Measurements from ENCODE around the gene SLC24A3.
A peak's percentile ranks its signal among the peaks of the same experiment; 100 is the strongest.

SLC24A3 gene

DNA sequence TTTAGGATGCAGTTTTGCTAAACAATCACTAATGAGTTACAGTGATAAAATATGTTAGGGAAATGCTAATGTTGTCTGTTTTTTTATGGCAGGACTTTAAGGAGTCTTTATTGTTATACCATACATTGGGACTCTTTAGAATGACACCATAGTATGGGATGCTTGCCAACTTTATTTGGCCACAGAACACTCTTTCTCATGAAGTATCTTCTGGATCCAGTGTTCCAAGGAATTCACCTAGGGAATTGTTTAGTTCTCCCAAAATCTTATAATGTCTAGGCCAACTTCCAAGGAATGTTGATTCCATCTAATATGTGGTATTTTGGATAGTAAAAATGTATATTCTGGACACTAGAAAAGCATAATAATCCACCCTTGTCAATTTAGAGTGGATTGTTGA is 548.9 kb downstream of the SLC24A3 start:
- TF ChIP-seq, protein P1, sequence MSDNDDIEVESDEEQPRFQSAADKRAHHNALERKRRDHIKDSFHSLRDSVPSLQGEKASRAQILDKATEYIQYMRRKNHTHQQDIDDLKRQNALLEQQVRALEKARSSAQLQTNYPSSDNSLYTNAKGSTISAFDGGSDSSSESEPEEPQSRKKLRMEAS (IDR thresholded peaks at IDR 0.05; ENCODE audit: low read depth, low read length) = no peak
- TF ChIP-seq MYC (IDR thresholded peaks at IDR 0.05; ENCODE audit: low read depth, low read length) (no peak), POLR2A (IDR thresholded peaks at IDR 0.05; ENCODE audit: extremely low read depth, insufficient read length) (no peak)
- TF ChIP-seq, protein P2, sequence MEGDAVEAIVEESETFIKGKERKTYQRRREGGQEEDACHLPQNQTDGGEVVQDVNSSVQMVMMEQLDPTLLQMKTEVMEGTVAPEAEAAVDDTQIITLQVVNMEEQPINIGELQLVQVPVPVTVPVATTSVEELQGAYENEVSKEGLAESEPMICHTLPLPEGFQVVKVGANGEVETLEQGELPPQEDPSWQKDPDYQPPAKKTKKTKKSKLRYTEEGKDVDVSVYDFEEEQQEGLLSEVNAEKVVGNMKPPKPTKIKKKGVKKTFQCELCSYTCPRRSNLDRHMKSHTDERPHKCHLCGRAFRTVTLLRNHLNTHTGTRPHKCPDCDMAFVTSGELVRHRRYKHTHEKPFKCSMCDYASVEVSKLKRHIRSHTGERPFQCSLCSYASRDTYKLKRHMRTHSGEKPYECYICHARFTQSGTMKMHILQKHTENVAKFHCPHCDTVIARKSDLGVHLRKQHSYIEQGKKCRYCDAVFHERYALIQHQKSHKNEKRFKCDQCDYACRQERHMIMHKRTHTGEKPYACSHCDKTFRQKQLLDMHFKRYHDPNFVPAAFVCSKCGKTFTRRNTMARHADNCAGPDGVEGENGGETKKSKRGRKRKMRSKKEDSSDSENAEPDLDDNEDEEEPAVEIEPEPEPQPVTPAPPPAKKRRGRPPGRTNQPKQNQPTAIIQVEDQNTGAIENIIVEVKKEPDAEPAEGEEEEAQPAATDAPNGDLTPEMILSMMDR (IDR thresholded peaks at IDR 0.05; ENCODE audit: low read depth, low read length) = no peak
- DNase-seq (ENCODE audit: low read depth) = no peak

DNA sequence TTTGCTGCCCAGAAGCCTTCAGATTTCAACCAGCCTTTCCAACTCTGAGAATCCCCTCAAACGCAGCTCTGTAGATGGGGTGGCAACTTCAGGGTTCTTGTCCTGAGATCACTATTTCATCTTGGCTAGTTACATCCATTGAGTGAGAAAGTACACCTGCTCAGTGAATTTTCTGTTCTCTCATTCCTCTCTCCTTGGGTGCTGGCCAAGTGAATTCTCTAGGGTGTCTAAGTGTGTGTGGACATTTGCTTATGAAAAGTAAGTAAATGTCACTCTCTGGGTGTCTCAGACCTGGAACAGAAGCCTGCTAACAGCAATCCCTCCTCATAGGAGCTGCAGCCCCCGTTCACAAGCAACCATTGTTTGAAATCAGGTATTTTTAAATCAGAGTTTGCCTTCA is 549.4 kb downstream of the SLC24A3 start:
- TF ChIP-seq, protein P1 (IDR thresholded peaks at IDR 0.05; ENCODE audit: low read depth, low read length) = no peak
- TF ChIP-seq POLR2A (IDR thresholded peaks at IDR 0.05; ENCODE audit: extremely low read depth, insufficient read length) (no peak), MYC (IDR thresholded peaks at IDR 0.05; ENCODE audit: low read depth, low read length) (no peak)
- TF ChIP-seq, protein P2 (IDR thresholded peaks at IDR 0.05; ENCODE audit: low read depth, low read length) = no peak
- no peak for DNase-seq (ENCODE audit: low read depth)
- H3K4me3 ChIP-seq (ENCODE audit: low read depth, low read length) = no peak overlapping the region

More for the DNA sequence above, 548.9 kb downstream of the SLC24A3 start:
- H3K4me3 ChIP-seq (ENCODE audit: low read depth, low read length) = no peak overlapping the region

DNA sequence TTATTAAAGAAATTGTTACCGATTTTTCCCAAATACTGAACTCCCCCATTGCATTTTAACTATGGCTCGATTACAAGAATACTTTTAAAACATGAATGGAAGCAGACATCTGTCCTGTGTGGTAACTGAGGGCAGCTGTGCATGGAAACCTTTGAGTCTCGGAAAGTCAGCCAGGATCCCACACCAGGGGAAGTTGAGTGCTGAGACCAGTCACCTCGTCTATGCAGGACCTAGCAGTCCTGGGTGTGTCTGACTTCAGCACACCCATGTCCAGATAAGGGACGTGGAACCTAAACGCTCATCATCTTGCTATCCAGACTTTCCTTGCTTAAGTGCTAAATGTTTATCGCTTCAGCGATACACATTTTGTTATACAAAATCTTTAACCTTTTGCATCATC is 551.8 kb downstream of the SLC24A3 start:
- H3K4me3 ChIP-seq (ENCODE audit: low read depth, low read length) = no peak overlapping the region
- TF ChIP-seq, protein P2 (IDR thresholded peaks at IDR 0.05; ENCODE audit: low read depth, low read length) = no peak
- TF ChIP-seq MYC (IDR thresholded peaks at IDR 0.05; ENCODE audit: low read depth, low read length) (no peak), POLR2A (IDR thresholded peaks at IDR 0.05; ENCODE audit: extremely low read depth, insufficient read length) (no peak)
- TF ChIP-seq, protein P1 (IDR thresholded peaks at IDR 0.05; ENCODE audit: low read depth, low read length) = no peak
- DNase-seq (ENCODE audit: low read depth) = peak; percentile 11

DNA sequence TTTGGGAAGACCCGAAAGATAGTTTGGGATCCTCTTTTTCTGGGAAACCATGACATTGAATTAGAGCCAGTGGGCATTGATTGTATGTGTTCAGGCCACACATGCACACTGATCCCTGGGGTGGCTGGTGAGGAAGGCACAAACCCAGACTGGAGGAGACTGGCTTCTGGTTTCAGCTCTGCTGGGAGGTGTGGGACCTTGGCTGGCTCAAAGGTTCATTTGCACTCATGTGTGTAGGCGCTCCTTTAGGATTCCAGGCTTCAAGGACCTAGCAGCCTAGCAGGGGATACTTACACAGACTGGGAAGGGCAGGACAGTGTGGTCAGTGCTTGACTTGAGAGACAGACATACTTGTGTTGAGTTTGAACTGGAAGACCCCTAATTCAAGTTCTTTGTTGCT is 552.8 kb downstream of the SLC24A3 start:
- TF ChIP-seq, protein P2 (IDR thresholded peaks at IDR 0.05; ENCODE audit: low read depth, low read length) = no peak
- no peak for TF ChIP-seq POLR2A (IDR thresholded peaks at IDR 0.05; ENCODE audit: extremely low read depth, insufficient read length)
- TF ChIP-seq MYC (IDR thresholded peaks at IDR 0.05; ENCODE audit: low read depth, low read length) = no peak
- TF ChIP-seq, protein P1 (IDR thresholded peaks at IDR 0.05; ENCODE audit: low read depth, low read length) = no peak
- DNase-seq (ENCODE audit: low read depth) = no peak

DNA sequence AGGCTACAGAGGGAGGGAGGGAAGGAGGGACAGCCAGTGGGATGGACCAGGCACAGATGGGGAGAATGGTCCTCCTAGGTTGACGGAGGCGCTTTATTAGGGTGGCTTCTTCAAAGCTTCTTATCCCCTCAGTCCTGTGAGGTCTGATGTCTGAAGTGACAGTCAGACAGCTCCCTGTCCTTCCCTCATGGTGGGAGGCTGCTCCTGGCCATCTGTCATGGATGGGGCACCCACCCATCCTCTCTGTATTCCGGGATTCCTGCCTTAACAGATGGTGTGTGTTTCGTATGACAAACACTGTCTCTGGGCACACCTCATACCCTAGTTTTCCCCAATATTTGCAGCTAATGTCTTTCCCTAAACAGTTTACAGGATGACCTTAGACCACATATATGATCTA is 553.5 kb downstream of the SLC24A3 start:
- TF ChIP-seq POLR2A (IDR thresholded peaks at IDR 0.05; ENCODE audit: extremely low read depth, insufficient read length) = no peak
- TF ChIP-seq, protein P1 (IDR thresholded peaks at IDR 0.05; ENCODE audit: low read depth, low read length) = no peak
- no peak for TF ChIP-seq MYC (IDR thresholded peaks at IDR 0.05; ENCODE audit: low read depth, low read length)
- TF ChIP-seq, protein P2 (IDR thresholded peaks at IDR 0.05; ENCODE audit: low read depth, low read length) = no peak
- H3K4me3 ChIP-seq (ENCODE audit: low read depth, low read length) = no peak overlapping the region
- no peak for DNase-seq (ENCODE audit: low read depth)

More for the DNA sequence above, 552.8 kb downstream of the SLC24A3 start:
- H3K4me3 ChIP-seq (ENCODE audit: low read depth, low read length) = no peak overlapping the region

Data from NB4 (cell line).